ENCODE data around the gene FABP6. TPM values are rescaled to one million over a fixed set of nuclear protein-coding genes. Genes with fewer than 3 reads are reported as not detected.

The FABP6 gene
- total RNA-seq, 1 experiment from 2014 or later, result 5.2 TPM

- Mint-ChIP-seq H3K4me3 (peak overlapping the region; percentile 37 to 66; a peak in 4 of 5 replicates), H3K27me3 (ENCODE audit: low read depth) (no peaks in the 10 kb centered on the region; the same call in 1 of the 2 replicates), H3K36me3 (ENCODE audit: insufficient read depth in 1 of 3, low read depth in 3 of 3) (peaks cover 1 to 32% (median 9%) of the 10 kb centered on the region in 3 experiments; a peak in 4 of 7 replicates), H3K4me1 (peaks cover 61 to 73% of the 10 kb centered on the region in 2 experiments), H3K27ac (peak overlapping the region; percentile 83 to 95 (median 93); a peak in 5 of 7 replicates), H3K9me3 (no peaks in the 10 kb centered on the region)
- Histone ChIP-seq H4K5ac (ENCODE audit: insufficient read length, low read depth, low read length) (no peak overlapping the region), H2BK12ac (ENCODE audit: insufficient read length, low read depth, low read length) (no peak overlapping the region), H3K27ac (ENCODE audit: insufficient read length, low read depth, low read length) (no peak overlapping the region), H3K27me3 (ENCODE audit: insufficient read depth, low read length) (no peaks in the 10 kb centered on the region), H3K18ac (ENCODE audit: insufficient read length, low read depth, low read length) (no peak overlapping the region), H4K20me1 (ENCODE audit: control insufficient read depth, insufficient read depth, insufficient read length) (no peaks in the 10 kb centered on the region), H3K9me3 (ENCODE audit: control insufficient read depth, low read depth, low read length) (no peaks in the 10 kb centered on the region), H4K91ac (ENCODE audit: insufficient read length, low read depth, low read length) (no peak overlapping the region), H2BK120ac (ENCODE audit: low read depth, low read length, poor library complexity, severe bottlenecking) (no peak overlapping the region), H2BK5ac (ENCODE audit: insufficient read length, low read length) (no peak overlapping the region), H3K14ac (ENCODE audit: insufficient read depth, low read length) (no peak overlapping the region), H3K56ac (ENCODE audit: insufficient read length, low read depth, low read length) (no peak overlapping the region), H4K8ac (replicated peaks; ENCODE audit: insufficient read length, low read depth, low read length) (no peak overlapping the region), H3K4me1 (ENCODE audit: insufficient read depth, low read length) (peaks cover 14% of the 10 kb centered on the region; the same call in 1 of the 2 replicates), H3T11ph (ENCODE audit: low read length) (no peak overlapping the region), H3K79me2 (ENCODE audit: insufficient read depth, low read length) (no peaks in the 10 kb centered on the region; the same call in 1 of the 2 replicates), H3K23ac (ENCODE audit: insufficient read length, low read depth, low read length) (no peak overlapping the region), H2AK5ac (ENCODE audit: insufficient read length, low read length) (no peak overlapping the region), H2AFZ (ENCODE audit: low read length) (no peak overlapping the region), H2BK20ac (ENCODE audit: low read depth, low read length, poor library complexity, severe bottlenecking) (no peak overlapping the region), H3K23me2 (ENCODE audit: insufficient read length, low read depth, low read length, poor library complexity, severe bottlenecking) (no peaks in the 10 kb centered on the region), H3K79me1 (ENCODE audit: insufficient read depth, low read depth, low read length, poor library complexity, severe bottlenecking) (no peaks in the 10 kb centered on the region), H2BK15ac (ENCODE audit: low read depth, low read length) (no peak overlapping the region), H3K4ac (ENCODE audit: low read depth, low read length) (no peak overlapping the region), H3K9ac (ENCODE audit: extremely low read depth, insufficient read length, low read length) (no peak overlapping the region), H3K4me2 (ENCODE audit: insufficient read depth, insufficient read length, low read length) (no peak overlapping the region)
- DNase-seq, result peak; percentile 82
- TF ChIP-seq CTCF (conservative IDR thresholded peaks at IDR 0.05), result peak; percentile 68
- no CpG with 5 or more reads among the region's 9 CpGs for WGBS (ENCODE audit: extremely low coverage, insufficient read length, low lambda C conversion rate)
Observed at GRCh38 chr5:160266752-160267345, 37.5 kb downstream of the FABP6 start.

All from H9 (cell line).